NCI-H446 treated with DMSO at 0.1 percent for 48 hours (cell line): ENCODE results near the gene LTF.

ENCODE experiments used
- DNase-seq: peaks from one replicate; lab custom pipeline; 2025; lab: John Stamatoyannopoulos, UW

LTF gene

GRCh38 chr3:46468753-46469600 lies 4.3 kb upstream of the LTF start:
- no peak for DNase-seq

GRCh38 chr3:46467562-46467961 lies 2.9 kb upstream of the LTF start:
- DNase-seq, result no peak

DNA sequence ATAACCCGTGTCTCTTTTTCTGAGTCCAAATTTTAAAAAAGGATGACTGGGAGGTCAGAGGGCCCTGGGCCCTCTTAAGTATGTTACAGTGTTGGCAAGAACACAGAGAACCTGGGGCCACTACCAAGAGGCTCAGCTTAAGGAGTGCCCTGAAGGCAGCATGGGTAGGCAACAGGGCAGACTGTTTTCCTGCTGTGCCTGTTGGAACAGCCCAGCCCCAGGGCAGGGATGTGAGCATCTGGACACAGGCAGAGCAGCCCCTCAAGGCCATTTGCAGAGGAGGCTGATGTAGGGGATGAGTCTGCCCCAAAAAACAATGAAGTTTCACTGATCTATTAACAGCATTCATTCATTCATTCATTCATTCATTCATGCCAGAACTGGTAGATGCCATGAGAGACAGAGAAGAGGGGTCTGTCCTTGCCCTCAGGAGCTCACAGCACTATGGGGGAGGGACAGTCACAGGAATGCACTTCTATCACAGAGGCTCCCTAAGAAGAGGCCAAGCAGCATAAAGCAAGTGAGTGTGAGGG lies 2.2 kb upstream of the LTF start:
- no peak for DNase-seq

DNA sequence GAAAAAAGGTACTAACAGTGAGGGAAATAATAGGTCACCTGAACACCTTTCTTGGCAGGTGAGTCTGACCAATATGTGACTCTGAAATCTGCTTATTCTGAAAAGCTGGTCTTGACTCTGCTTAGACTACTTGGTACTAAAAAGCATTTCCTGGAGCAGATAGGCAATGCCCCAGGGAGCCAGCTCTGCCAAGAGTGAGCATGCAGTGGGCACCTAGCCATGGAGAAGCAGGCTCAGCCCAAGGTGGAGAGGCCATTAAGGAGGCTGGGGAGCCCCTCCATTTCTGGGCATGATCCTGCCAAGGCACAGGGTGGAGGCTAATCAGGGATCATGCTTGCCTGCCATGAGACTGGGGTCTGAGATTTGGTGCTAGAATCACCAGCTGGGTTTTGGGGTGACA lies 1.6 kb upstream of the LTF start:
- no peak for DNase-seq

GRCh38 chr3:46465196-46465520 lies 453 bp upstream of the LTF start:
- DNase-seq, result no peak

GRCh38 chr3:46463868-46464241 lies 850 bp downstream of the LTF start:
- DNase-seq, result no peak

- DNase-seq, result no peak
Measured at GRCh38 chr3:46463120-46463867, 1.4 kb downstream of the LTF start.

DNA sequence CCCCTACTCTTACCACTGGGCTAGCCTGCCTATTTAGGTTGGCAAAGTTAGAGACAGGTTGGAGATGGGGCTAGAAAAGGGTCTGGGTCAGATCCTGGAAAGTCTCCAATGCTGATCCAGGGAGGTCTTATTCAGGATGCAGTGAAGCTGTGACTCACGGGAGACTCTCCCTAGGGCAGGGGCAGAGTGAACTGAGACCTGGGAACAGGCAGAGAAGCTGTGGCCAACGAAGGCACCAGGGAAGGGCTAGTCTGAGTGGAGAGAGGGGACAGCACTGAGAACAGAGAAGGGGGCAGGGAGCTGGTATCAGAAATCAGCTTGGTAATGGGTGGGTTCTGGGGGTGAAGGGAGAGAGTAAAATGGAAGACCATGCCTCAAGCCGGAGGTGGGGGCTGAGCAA lies 2.2 kb downstream of the LTF start:
- no peak for DNase-seq

DNA sequence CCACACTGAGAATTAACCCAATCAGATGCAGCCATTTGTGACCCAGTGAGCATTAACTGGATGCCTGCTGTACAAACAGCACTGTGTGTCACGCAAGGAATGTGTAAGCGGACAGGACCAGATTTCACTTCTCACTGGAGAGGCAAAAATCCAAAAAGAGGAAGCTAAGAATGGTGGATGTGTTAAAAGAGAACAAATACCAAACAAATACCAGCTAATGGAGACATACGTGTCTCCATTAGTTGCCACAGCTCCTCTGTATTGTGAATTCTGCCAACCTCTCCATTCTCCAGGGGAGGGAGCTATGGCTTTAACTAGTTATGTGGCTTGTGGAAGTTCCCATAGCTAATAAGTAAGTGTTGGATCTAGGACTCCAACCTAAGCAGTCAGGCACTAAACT lies 2.6 kb downstream of the LTF start:
- DNase-seq, result no peak

DNA sequence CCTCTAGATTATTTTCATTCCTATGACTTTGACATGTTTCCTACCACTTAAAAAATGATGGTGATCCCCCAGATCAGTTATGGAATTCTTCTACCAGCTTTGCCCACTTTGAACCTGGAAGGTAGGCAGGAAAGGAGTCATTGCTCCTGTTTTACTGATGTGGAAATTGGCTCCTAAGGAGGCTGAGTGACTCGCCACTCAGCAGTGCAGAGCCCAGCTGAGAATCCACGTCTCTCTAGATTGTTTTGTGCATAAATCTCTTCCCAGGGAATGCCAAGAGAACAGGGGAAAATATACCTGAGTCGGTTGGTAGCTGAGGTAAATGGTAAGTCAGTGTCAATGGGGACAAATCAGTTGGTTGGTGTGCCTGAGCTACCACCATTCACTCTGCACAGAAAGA lies 4.7 kb downstream of the LTF start:
- DNase-seq, result no peak

GRCh38 chr3:46456118-46456517 lies 8.6 kb downstream of the LTF start:
- DNase-seq, result no peak

DNA sequence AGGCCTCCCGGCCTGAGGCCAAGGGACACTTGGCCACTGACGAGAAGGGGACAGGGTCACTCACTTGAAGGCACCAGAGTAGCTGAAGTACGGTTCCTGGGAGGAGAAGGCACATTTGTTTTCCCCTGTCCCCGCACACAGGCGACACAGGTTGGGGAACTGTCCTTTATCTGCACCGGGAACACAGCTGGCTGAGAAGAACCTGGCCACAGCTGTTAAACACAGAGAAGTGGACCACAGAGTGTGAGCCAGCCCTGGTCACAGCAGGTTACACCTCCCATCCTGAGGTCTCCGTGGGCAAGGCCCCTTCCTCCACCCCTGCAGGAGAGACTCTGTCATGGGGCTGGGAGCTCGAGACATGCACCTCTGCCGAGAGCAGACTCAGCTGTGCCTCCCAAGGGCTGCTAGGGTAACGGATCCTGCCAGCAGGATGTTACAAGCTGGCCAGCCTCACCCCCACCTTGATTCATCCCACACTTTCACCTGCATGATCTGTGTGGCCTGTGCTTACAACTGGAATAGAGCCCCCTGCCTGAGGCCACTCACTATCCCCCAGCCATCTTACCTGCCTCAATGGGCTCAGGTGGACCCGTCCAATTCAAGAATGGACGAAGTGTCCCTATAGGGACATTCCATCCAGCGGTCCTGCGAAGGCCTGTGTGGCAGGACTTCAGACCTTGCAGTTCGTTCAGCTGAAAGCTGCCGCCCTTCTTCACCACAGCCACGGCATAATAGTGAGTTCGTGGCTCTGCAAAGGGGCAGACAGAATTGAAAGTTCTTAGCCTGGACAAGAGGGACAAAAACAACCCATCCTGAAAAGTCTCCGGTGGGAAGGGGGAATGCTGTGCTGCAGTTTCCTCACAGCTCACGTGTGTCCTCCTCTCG lies 9.2 kb downstream of the LTF start:
- no peak for DNase-seq

GRCh38 chr3:46454606-46455005 lies 10.1 kb downstream of the LTF start:
- DNase-seq, result no peak

- DNase-seq, result no peak
Measured at GRCh38 chr3:46454209-46454595, 10.5 kb downstream of the LTF start.

- no peak for DNase-seq
Measured at GRCh38 chr3:46453526-46454208, 11.0 kb downstream of the LTF start.

DNA sequence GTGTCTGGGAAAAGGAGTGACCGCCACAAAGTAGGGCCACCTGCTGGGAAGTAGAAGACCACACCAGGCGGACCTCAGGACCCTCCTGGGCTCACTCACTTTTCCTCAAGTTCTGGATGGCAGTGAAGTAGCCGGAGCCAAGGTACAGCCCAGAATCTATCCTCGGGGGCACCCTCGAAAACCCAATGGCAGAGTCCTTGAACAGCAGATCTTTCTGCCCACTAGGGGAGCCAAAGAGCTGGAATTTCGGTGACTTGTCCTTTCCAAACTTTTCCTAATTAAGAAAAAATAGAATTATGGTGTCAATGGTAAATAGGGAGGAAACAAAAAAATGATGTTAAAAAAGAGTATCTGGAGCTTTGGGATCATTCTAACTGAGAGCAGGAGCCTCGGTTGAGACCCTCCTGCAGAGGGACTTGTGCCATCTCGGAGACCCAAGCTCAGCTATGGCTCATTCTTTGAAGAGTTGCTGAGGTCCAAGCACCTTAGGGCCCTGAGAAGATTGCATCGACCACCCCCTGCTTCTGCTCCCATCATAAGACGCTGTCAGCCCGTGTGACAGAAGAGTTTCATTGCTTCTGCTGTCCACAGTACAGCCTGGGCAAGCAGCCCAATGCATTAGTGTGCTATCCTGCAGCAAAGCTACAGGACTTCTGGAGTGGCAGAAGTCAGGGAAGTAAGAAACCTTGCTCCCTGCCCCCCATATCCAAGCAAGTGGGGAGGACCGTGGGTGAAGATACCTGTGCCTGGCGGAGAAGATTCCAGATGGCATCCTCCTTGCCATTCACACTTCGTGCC lies 14.8 kb downstream of the LTF start:
- no peak for DNase-seq

- no peak for DNase-seq
Measured at GRCh38 chr3:46448721-46449120, 16.0 kb downstream of the LTF start.

DNA sequence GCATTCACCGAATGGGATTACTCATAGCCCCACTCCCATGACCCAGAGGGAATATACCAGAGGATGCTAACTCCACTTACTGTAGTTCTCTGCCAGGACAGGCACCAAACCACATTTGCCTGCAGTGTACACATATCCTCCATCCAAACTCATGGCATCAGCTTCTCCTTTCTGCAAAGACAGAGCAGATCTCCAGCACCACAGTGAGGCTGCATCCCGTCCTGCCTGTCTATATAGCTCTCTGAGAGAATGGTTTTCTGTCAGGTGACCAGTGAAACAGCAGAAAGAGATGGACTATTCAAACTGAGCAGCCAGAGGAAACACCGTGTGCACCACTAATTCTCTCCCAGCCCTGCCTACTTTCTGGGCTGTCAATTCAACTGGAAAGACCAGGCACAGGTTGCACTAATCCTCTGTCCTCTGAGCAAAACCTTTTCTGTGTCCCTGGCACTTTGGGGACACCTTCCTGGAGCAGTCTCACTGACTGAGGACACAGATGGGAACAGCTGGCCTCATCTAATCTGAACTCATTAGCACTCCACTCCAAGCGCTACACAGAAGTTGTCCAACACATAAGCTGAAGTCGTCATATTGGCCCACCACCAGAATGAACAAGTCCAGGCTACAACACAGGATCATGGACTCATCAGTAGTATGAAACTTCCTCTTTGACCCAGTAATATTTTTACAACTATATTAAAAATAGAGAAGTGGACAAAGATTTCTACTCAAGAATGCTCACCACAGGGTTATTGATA lies 17.3 kb downstream of the LTF start:
- DNase-seq, result no peak

GRCh38 chr3:46442576-46443530 lies 21.9 kb downstream of the LTF start:
- no peak for DNase-seq
